Vagina (tissue), 2 donors: Measurements from ENCODE around the gene ANKRD44.

Experiments
- CTCF ChIP-seq, 3 experiments: fragments of 450-650 bp in 2 of 3; fragments of 200-600 bp in 1 of 3; sonication (generic) in 1 of 3; IDR thresholded peaks; one replicate each; pipeline ENCODE4 v1.5.1; 2017 to 2019; ENCODE audit warnings: antibody characterized with exemption in 3 of 3, mild to moderate bottlenecking in 2 of 3, moderate library complexity in 2 of 3
- POLR2AphosphoS5 ChIP-seq, 2 donors: sonication (generic); formaldehyde crosslinking; IDR thresholded peaks; one replicate each; pipeline ENCODE4 v1.9.0; 2017; ENCODE audit warnings: antibody characterized with exemption in 2 of 2, mild to moderate bottlenecking in 2 of 2, low read depth in 1 of 2; ENCODE audit not compliant: insufficient read depth in 1 of 2

- TF ChIP-seq CTCF (IDR thresholded peaks at IDR 0.05) (no peak), POLR2AphosphoS5 (IDR thresholded peaks at IDR 0.05; ENCODE audit: insufficient read depth in 1 of 2, low read depth in 1 of 2) (no peak)
Measured at GRCh38 chr2:197276156-197276555, 34.4 kb downstream of the ANKRD44 start.
